Mammary microvascular endothelial cell (primary cell): Measurements from ENCODE around the gene PRKCA. TPM values are rescaled to one million over a fixed set of nuclear protein-coding genes. Genes with fewer than 3 reads are reported as not detected.

Experiments
- total RNA-seq: library from RNA; depleted of rRNA; stranded (reverse); fragments of >200 nt; gene quantifications from 2 replicates; pipeline ENCODE4 v1.2.3, GENCODE V29; 2015

The PRKCA gene
- 13.0 and 14.3 TPM in 2 replicates for total RNA-seq

GRCh38 chr17:66301864-66302741 is at the start of gene PRKCA:
Gene PRKCA, plus strand, starts transcription at chr17:66302613.

DNA sequence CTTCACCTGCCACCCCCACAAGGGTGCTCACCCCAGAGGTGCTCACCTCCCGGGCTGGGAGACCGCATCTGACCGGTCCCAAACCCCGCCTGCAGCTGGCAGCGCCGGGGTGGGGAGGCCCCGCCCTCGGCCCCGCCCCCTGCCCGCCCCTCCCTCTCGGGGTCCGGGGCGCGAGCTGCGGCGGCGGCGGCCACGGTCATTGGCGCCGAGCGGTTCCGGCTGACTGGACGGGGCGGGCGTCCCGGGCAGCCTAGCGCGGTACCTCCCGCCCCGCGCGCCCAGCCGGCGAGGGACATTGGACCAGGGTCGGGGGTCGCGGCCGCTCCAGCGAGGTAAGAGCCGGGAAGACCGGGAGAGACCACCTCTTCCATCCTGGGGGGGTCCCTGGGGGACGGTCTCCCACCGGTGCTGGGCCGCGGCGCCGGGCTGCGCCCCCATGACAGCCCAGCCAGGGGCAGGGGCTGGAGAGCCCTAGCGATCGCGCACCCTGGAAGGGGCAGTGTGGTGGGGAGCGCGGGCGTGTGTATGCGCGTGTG is 532.6 kb downstream of the PRKCA start, which contains the start of gene CACNG5:
Gene CACNG5, plus strand, starts transcription at position 199 of the 536 bp plus-strand sequence. CDS start 42,216 bp downstream, outside the sequence.

Other genes starting within 250 kb of the PRKCA start
- gene CEP112, start 110.5 kb upstream of the PRKCA start, total RNA-seq: 8.0 and 9.1 TPM in 2 replicates
- not detected in 2 replicates for gene APOH, start 73.2 kb upstream of the PRKCA start, total RNA-seq